H1 (cell line): Measurements from ENCODE around the gene DIDO1. TPM values are rescaled to one million over a fixed set of nuclear protein-coding genes. Genes with fewer than 3 reads are reported as not detected.

Source experiments
- ATF2 ChIP-seq: IDR thresholded peaks from 2 replicates; pipeline ENCODE4 v1.6.1; 2012; ENCODE audit warnings: low read length, inconsistent platforms
- BRCA1 ChIP-seq: IDR thresholded peaks from 2 replicates; pipeline ENCODE4 v1.6.1; 2012; ENCODE audit warnings: low read depth, low read length, improper control_type of control experiment
- GTF2F1 ChIP-seq: IDR thresholded peaks from 2 replicates; pipeline ENCODE4 v1.6.1; 2012; ENCODE audit warnings: low read depth, low read length, improper control_type of control experiment, borderline replicate concordance
- KDM1A ChIP-seq: fragments of 200-600, 300-600 bp; sonication (generic); IDR thresholded peaks from 2 replicates; pipeline ENCODE4 v1.7.1; 2016; ENCODE audit warnings: mild to moderate bottlenecking, low read length, borderline replicate concordance
- KDM5A ChIP-seq: fragments of 200-600 bp; IDR thresholded peaks from 2 replicates; pipeline ENCODE4 v1.7.1; 2012; ENCODE audit warnings: mild to moderate bottlenecking, low read length, inconsistent platforms, mixed read lengths
- SP4 ChIP-seq: IDR thresholded peaks from 2 replicates; pipeline ENCODE4 v1.6.1; 2012; ENCODE audit warnings: low read length, inconsistent platforms
- SRF ChIP-seq: IDR thresholded peaks from 2 replicates; pipeline ENCODE4 v1.6.1; 2011; ENCODE audit warnings: mild to moderate bottlenecking, low read depth, low read length, moderate library complexity
- ZNF274 ChIP-seq: IDR thresholded peaks from 2 replicates; pipeline ENCODE4 v1.7.0; 2012; ENCODE audit warnings: low read length, borderline replicate concordance; ENCODE audit errors: extremely low read depth
- polyA plus RNA-seq, 7 experiments: library from polyadenylated mRNA; depleted of rRNA in 3 of 7; stranded (reverse) in 5 of 7; unstranded in 2 of 7; fragments of >200 nt in 5 of 7; fragments of 200-250 nt in 2 of 7; gene quantifications; 1 replicate in 5 of 7; 2 replicates in 1 of 7; 4 replicates in 1 of 7; pipeline versions ENCODE4 v1.2.1 to v1.2.3, GENCODE V29; 2011 to 2013; ENCODE audit warnings: missing spikeins in 2 of 7, mixed read lengths in 2 of 7
- total RNA-seq: library from RNA; stranded (reverse); fragmentation: NEBNext Ultra II Directional; extraction: Animal tissue kit (Norgen Biotek cat#: 25700); gene quantifications from 2 replicates; pipeline ENCODE4 v1.2.1, GENCODE V29; 2021

Gene DIDO1
- total and polyA plus RNA-seq, 2 of the 8 experiments (the other 6 are each of a cell fraction or from before 2014, with no cell fraction given) = 53.6 to 82.8 TPM

- TF ChIP-seq KDM5A = no peak
- no peak for TF ChIP-seq ATF2
- no peak for TF ChIP-seq ZNF274
- no peak for TF ChIP-seq GTF2F1
- TF ChIP-seq KDM1A = no peak
- TF ChIP-seq SP4 = no peak
- TF ChIP-seq BRCA1 = no peak
- no peak for TF ChIP-seq SRF
- TF ChIP-seq, all 59 proteins: peak for 0
Measured at GRCh38 chr20:62947532-62948300, 21.4 kb upstream of the DIDO1 start (continued).
